ENCODE results near the gene C12orf43.

C12orf43 gene

DNA sequence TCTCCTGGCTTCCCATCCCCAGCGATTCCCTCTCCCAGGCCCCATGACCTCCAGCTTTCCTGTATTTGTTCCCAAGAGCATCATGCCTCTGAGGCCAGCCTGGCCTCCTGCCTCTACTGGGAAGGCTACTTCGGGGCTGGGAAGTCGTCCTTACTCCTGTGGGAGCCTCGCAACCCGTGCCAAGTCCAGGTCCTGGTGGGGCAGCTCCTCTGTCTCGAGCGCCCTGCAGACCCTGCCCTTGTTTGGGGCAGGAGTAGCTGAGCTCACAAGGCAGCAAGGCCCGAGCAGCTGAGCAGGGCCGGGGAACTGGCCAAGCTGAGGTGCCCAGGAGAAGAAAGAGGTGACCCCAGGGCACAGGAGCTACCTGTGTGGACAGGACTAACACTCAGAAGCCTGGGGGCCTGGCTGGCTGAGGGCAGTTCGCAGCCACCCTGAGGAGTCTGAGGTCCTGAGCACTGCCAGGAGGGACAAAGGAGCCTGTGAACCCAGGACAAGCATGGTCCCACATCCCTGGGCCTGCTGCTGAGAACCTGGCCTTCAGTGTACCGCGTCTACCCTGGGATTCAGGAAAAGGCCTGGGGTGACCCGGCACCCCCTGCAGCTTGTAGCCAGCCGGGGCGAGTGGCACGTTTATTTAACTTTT lies 14.3 kb downstream of the C12orf43 start:
- Histone ChIP-seq H3K4me3 (ENCODE audit: low read length) (no peak overlapping the region), H3K4me1 (ENCODE audit: control insufficient read depth, low read length) (no peaks in the 10 kb centered on the region), H3K79me2 (ENCODE audit: control insufficient read depth, low read length) (no peaks in the 10 kb centered on the region), H3K27ac (ENCODE audit: low read depth, low read length) (no peak overlapping the region), H3K27me3 (ENCODE audit: control insufficient read depth, low read length) (no peaks in the 10 kb centered on the region), H4K20me1 (ENCODE audit: control insufficient read depth, insufficient read depth, low read depth, low read length) (no peaks in the 10 kb centered on the region), H3K4me2 (ENCODE audit: low read length) (no peak overlapping the region), H3K9me3 (ENCODE audit: control insufficient read depth, insufficient read depth, low read length) (no peaks in the 10 kb centered on the region), H3F3A (ENCODE audit: control insufficient read depth, insufficient read depth) (no peaks in the 10 kb centered on the region; the same call in 1 of the 2 replicates), H3K9me2 (replicated peaks; ENCODE audit: control insufficient read depth, low read length) (no peaks in the 10 kb centered on the region), H3K36me3 (ENCODE audit: control insufficient read depth, low read length) (peaks cover 27% of the 10 kb centered on the region)
- TF ChIP-seq EZH2phosphoT487 (IDR thresholded peaks at IDR 0.05; ENCODE audit: borderline replicate concordance, low read length), result no peak
- TF ChIP-seq, protein P1, sequence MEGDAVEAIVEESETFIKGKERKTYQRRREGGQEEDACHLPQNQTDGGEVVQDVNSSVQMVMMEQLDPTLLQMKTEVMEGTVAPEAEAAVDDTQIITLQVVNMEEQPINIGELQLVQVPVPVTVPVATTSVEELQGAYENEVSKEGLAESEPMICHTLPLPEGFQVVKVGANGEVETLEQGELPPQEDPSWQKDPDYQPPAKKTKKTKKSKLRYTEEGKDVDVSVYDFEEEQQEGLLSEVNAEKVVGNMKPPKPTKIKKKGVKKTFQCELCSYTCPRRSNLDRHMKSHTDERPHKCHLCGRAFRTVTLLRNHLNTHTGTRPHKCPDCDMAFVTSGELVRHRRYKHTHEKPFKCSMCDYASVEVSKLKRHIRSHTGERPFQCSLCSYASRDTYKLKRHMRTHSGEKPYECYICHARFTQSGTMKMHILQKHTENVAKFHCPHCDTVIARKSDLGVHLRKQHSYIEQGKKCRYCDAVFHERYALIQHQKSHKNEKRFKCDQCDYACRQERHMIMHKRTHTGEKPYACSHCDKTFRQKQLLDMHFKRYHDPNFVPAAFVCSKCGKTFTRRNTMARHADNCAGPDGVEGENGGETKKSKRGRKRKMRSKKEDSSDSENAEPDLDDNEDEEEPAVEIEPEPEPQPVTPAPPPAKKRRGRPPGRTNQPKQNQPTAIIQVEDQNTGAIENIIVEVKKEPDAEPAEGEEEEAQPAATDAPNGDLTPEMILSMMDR (IDR thresholded peaks at IDR 0.05; ENCODE audit: low read depth, low read length, poor library complexity, severe bottlenecking), result no peak

DNA sequence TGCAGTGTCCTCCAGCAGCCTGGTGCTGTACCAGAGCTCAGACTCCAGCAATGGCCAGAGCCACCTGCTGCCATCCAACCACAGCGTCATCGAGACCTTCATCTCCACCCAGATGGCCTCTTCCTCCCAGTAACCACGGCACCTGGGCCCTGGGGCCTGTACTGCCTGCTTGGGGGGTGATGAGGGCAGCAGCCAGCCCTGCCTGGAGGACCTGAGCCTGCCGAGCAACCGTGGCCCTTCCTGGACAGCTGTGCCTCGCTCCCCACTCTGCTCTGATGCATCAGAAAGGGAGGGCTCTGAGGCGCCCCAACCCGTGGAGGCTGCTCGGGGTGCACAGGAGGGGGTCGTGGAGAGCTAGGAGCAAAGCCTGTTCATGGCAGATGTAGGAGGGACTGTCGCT lies 15.2 kb downstream of the C12orf43 start:
- TF ChIP-seq EZH2phosphoT487 (IDR thresholded peaks at IDR 0.05; ENCODE audit: borderline replicate concordance, low read length), result no peak
- TF ChIP-seq, protein P1 (IDR thresholded peaks at IDR 0.05; ENCODE audit: low read depth, low read length, poor library complexity, severe bottlenecking), result no peak
- Histone ChIP-seq H3K4me3 (ENCODE audit: low read length) (no peak overlapping the region), H3K9me3 (ENCODE audit: control insufficient read depth, insufficient read depth, low read length) (no peaks in the 10 kb centered on the region), H3F3A (ENCODE audit: control insufficient read depth, insufficient read depth) (no peaks in the 10 kb centered on the region; the same call in 1 of the 2 replicates), H3K4me1 (ENCODE audit: control insufficient read depth, low read length) (no peaks in the 10 kb centered on the region), H3K27ac (ENCODE audit: low read depth, low read length) (no peak overlapping the region), H4K20me1 (ENCODE audit: control insufficient read depth, insufficient read depth, low read depth, low read length) (no peaks in the 10 kb centered on the region), H3K4me2 (ENCODE audit: low read length) (no peak overlapping the region), H3K36me3 (ENCODE audit: control insufficient read depth, low read length) (peaks cover 25% of the 10 kb centered on the region), H3K9me2 (replicated peaks; ENCODE audit: control insufficient read depth, low read length) (no peaks in the 10 kb centered on the region), H3K27me3 (ENCODE audit: control insufficient read depth, low read length) (no peaks in the 10 kb centered on the region), H3K79me2 (ENCODE audit: control insufficient read depth, low read length) (no peaks in the 10 kb centered on the region)

DNA sequence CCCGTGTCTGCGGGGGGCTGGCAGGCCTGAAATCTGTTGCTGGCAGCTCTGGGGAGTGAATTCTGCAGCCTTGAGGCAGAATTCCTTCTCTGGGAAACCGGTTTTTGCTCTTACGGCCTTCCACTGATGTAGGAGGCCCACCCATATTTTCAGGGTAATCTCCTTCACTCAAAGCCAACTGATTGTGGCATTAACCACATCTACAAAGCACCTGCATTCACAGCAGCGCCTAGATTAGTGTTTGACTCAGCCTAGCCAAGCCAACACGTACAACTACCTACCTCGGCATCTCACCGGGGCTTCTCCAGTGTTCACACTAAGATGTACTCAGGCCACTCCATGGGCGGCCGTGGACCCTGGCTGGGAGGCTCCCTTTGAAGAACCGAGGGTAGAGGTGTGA lies 15.8 kb downstream of the C12orf43 start:
- Histone ChIP-seq H3K36me3 (ENCODE audit: control insufficient read depth, low read length) (peaks cover 21% of the 10 kb centered on the region), H3K4me3 (ENCODE audit: low read length) (no peak overlapping the region), H3K27ac (ENCODE audit: low read depth, low read length) (no peak overlapping the region), H3K9me3 (ENCODE audit: control insufficient read depth, insufficient read depth, low read length) (no peaks in the 10 kb centered on the region), H3K4me2 (ENCODE audit: low read length) (no peak overlapping the region), H3K9me2 (replicated peaks; ENCODE audit: control insufficient read depth, low read length) (no peaks in the 10 kb centered on the region; the same call in 1 of the 2 replicates), H3K79me2 (ENCODE audit: control insufficient read depth, low read length) (no peaks in the 10 kb centered on the region), H3K4me1 (ENCODE audit: control insufficient read depth, low read length) (no peaks in the 10 kb centered on the region), H3F3A (ENCODE audit: control insufficient read depth, insufficient read depth) (no peaks in the 10 kb centered on the region; the same call in 1 of the 2 replicates), H3K27me3 (ENCODE audit: control insufficient read depth, low read length) (no peaks in the 10 kb centered on the region), H4K20me1 (ENCODE audit: control insufficient read depth, insufficient read depth, low read depth, low read length) (no peaks in the 10 kb centered on the region)
- TF ChIP-seq EZH2phosphoT487 (IDR thresholded peaks at IDR 0.05; ENCODE audit: borderline replicate concordance, low read length), result no peak
- TF ChIP-seq, protein P1 (IDR thresholded peaks at IDR 0.05; ENCODE audit: low read depth, low read length, poor library complexity, severe bottlenecking), result no peak

All from DOHH2 (cell line).